Jurkat, Clone E6-1 (cell line): ENCODE measurements around the gene HSPA5.
"Not testable (repeated sequence)": the region's sequence is repeated elsewhere in the genome, so short reads cannot be mapped to it uniquely, and the experiment has no call there.

Experiments used
- DNase-seq: peaks from one replicate; pipeline ENCODE4 v3.0.0-alpha.2; 2011; ENCODE audit warnings: low read depth, low spot score
- H3K4me3 ChIP-seq: 2 replicates; pipeline ENCODE4 v1.5.1; 2011; ENCODE audit warnings: mild to moderate bottlenecking, low read length, control low read depth, moderate library complexity

The HSPA5 gene

GRCh38 chr9:125254231-125254630 lies 13.1 kb upstream of the HSPA5 start:
- no peak for DNase-seq
- H3K4me3 ChIP-seq = no peak overlapping the region

GRCh38 chr9:125246261-125246667 lies 5.1 kb upstream of the HSPA5 start:
- no peak overlapping the region for H3K4me3 ChIP-seq
- no peak for DNase-seq

- no peak for DNase-seq
- no peak overlapping the region for H3K4me3 ChIP-seq
Observed at GRCh38 chr9:125243792-125244260, 2.7 kb upstream of the HSPA5 start.

- DNase-seq = no peak
- H3K4me3 ChIP-seq = peak overlapping the region; percentile 98
Observed at GRCh38 chr9:125241863-125242739, 958 bp upstream of the HSPA5 start.

- H3K4me3 ChIP-seq = peak overlapping the region; percentile 95
- no peak for DNase-seq
Observed at GRCh38 chr9:125240649-125240999, 519 bp downstream of the HSPA5 start.

GRCh38 chr9:125239631-125240597 lies 1.2 kb downstream of the HSPA5 start:
- no peak for DNase-seq
- H3K4me3 ChIP-seq = peak overlapping the region; percentile 95

- DNase-seq = no peak
- no peak overlapping the region for H3K4me3 ChIP-seq
Observed at GRCh38 chr9:125238915-125239446, 2.2 kb downstream of the HSPA5 start.

GRCh38 chr9:125238127-125238914 lies 2.8 kb downstream of the HSPA5 start:
- DNase-seq = no peak
- no peak overlapping the region for H3K4me3 ChIP-seq

- DNase-seq, H3K4me3 ChIP-seq: not testable (repeated sequence)
Observed at GRCh38 chr9:125236520-125237159, 4.5 kb downstream of the HSPA5 start.

- no peak for DNase-seq
- H3K4me3 ChIP-seq = no peak overlapping the region
Observed at GRCh38 chr9:125235804-125236519, 5.2 kb downstream of the HSPA5 start.

GRCh38 chr9:125234099-125234498 lies 7.0 kb downstream of the HSPA5 start:
- DNase-seq, H3K4me3 ChIP-seq: not testable (repeated sequence)

GRCh38 chr9:125233678-125234077 lies 7.5 kb downstream of the HSPA5 start:
- DNase-seq = no peak
- H3K4me3 ChIP-seq = no peak overlapping the region

GRCh38 chr9:125227761-125228160 lies 13.4 kb downstream of the HSPA5 start:
- no peak overlapping the region for H3K4me3 ChIP-seq
- DNase-seq = no peak

GRCh38 chr9:125224858-125225257 lies 16.3 kb downstream of the HSPA5 start:
- H3K4me3 ChIP-seq, DNase-seq: not testable (repeated sequence)

GRCh38 chr9:125218621-125219020 lies 22.5 kb downstream of the HSPA5 start:
- H3K4me3 ChIP-seq = no peak overlapping the region
- DNase-seq = no peak

GRCh38 chr9:125214186-125214585 lies 27.0 kb downstream of the HSPA5 start:
- DNase-seq = no peak
- no peak overlapping the region for H3K4me3 ChIP-seq

- H3K4me3 ChIP-seq = no peak overlapping the region
- DNase-seq = no peak
Observed at GRCh38 chr9:125204477-125204876, 36.7 kb downstream of the HSPA5 start.
